Measurements from ENCODE around the gene TMEM209.

Gene TMEM209

GRCh38 chr7:130218806-130219620, 13.8 kb upstream of the TMEM209 start:
- H4K20me1 ChIP-seq (ENCODE audit: insufficient read depth, low read length, poor library complexity, severe bottlenecking) = no peaks in the 10 kb centered on the region
- no peaks in the 10 kb centered on the region for H3K36me3 ChIP-seq (ENCODE audit: insufficient read depth, low read length)
- no peaks in the 10 kb centered on the region for H3K79me2 ChIP-seq (ENCODE audit: insufficient read depth, low read length)
- H3K9ac ChIP-seq (ENCODE audit: low read depth, low read length, poor library complexity, severe bottlenecking) = no peak overlapping the region
- no peaks in the 10 kb centered on the region for H3K9me3 ChIP-seq (ENCODE audit: insufficient read depth, low read depth, low read length)
- no peak overlapping the region for H3K4me3 ChIP-seq (ENCODE audit: low read length, poor library complexity, severe bottlenecking)
- H2AFZ ChIP-seq (ENCODE audit: low read length) = no peak overlapping the region
- no peak for TF ChIP-seq CTCF (conservative IDR thresholded peaks at IDR 0.05; ENCODE audit: low read length)
- no peak for TF ChIP-seq EZH2phosphoT487 (IDR thresholded peaks at IDR 0.05; ENCODE audit: borderline replicate concordance)
- no peaks in the 10 kb centered on the region for H3F3A ChIP-seq (ENCODE audit: low read depth)
- no peaks in the 10 kb centered on the region for H3K4me1 ChIP-seq (ENCODE audit: insufficient read depth, low read length, poor library complexity, severe bottlenecking)
- no peaks in the 10 kb centered on the region for H3K9me2 ChIP-seq (replicated peaks; ENCODE audit: low read depth, low read length)
- no peak overlapping the region for H3K4me2 ChIP-seq (ENCODE audit: low read depth, low read length, poor library complexity, severe bottlenecking)
- H3K27me3 ChIP-seq (ENCODE audit: insufficient read depth, low read length, poor library complexity, severe bottlenecking) = no peaks in the 10 kb centered on the region

GRCh38 chr7:130216750-130217149, 11.5 kb upstream of the TMEM209 start:
- Histone ChIP-seq H3K9me2 (replicated peaks; ENCODE audit: low read depth, low read length) (no peaks in the 10 kb centered on the region), H3F3A (ENCODE audit: low read depth) (no peaks in the 10 kb centered on the region), H4K20me1 (ENCODE audit: insufficient read depth, low read length, poor library complexity, severe bottlenecking) (no peaks in the 10 kb centered on the region), H3K9ac (ENCODE audit: low read depth, low read length, poor library complexity, severe bottlenecking) (no peak overlapping the region), H3K27me3 (ENCODE audit: insufficient read depth, low read length, poor library complexity, severe bottlenecking) (no peaks in the 10 kb centered on the region), H3K36me3 (ENCODE audit: insufficient read depth, low read length) (no peaks in the 10 kb centered on the region), H3K79me2 (ENCODE audit: insufficient read depth, low read length) (no peaks in the 10 kb centered on the region), H2AFZ (ENCODE audit: low read length) (no peak overlapping the region), H3K4me3 (ENCODE audit: low read length, poor library complexity, severe bottlenecking) (no peak overlapping the region), H3K4me1 (ENCODE audit: insufficient read depth, low read length, poor library complexity, severe bottlenecking) (no peaks in the 10 kb centered on the region), H3K9me3 (ENCODE audit: insufficient read depth, low read depth, low read length) (no peaks in the 10 kb centered on the region), H3K4me2 (ENCODE audit: low read depth, low read length, poor library complexity, severe bottlenecking) (no peak overlapping the region)
- TF ChIP-seq EZH2phosphoT487 (IDR thresholded peaks at IDR 0.05; ENCODE audit: borderline replicate concordance) (no peak), CTCF (conservative IDR thresholded peaks at IDR 0.05; ENCODE audit: low read length) (no peak)

GRCh38 chr7:130216025-130216424, 10.8 kb upstream of the TMEM209 start:
- Histone ChIP-seq H3K79me2 (ENCODE audit: insufficient read depth, low read length) (no peaks in the 10 kb centered on the region), H3K36me3 (ENCODE audit: insufficient read depth, low read length) (no peaks in the 10 kb centered on the region)

More at GRCh38 chr7:130216025-130216424, 10.8 kb upstream of the TMEM209 start:
- Histone ChIP-seq H2AFZ (ENCODE audit: low read length) (peak overlapping the region; percentile 56; the same call in 1 of the 2 replicates), H3K9me3 (ENCODE audit: insufficient read depth, low read depth, low read length) (no peaks in the 10 kb centered on the region), H3K9me2 (replicated peaks; ENCODE audit: low read depth, low read length) (no peaks in the 10 kb centered on the region), H3K4me2 (ENCODE audit: low read depth, low read length, poor library complexity, severe bottlenecking) (no peak overlapping the region), H3K9ac (ENCODE audit: low read depth, low read length, poor library complexity, severe bottlenecking) (no peak overlapping the region), H3K4me3 (ENCODE audit: low read length, poor library complexity, severe bottlenecking) (no peak overlapping the region), H4K20me1 (ENCODE audit: insufficient read depth, low read length, poor library complexity, severe bottlenecking) (no peaks in the 10 kb centered on the region), H3F3A (ENCODE audit: low read depth) (no peaks in the 10 kb centered on the region), H3K4me1 (ENCODE audit: insufficient read depth, low read length, poor library complexity, severe bottlenecking) (no peaks in the 10 kb centered on the region), H3K27me3 (ENCODE audit: insufficient read depth, low read length, poor library complexity, severe bottlenecking) (no peaks in the 10 kb centered on the region)
- no peak for TF ChIP-seq EZH2phosphoT487 (IDR thresholded peaks at IDR 0.05; ENCODE audit: borderline replicate concordance)
- TF ChIP-seq CTCF (conservative IDR thresholded peaks at IDR 0.05; ENCODE audit: low read length) = no peak
